ENCODE results near the gene SYT6. TPM values are rescaled to one million over a fixed set of nuclear protein-coding genes. Genes with fewer than 3 reads are reported as not detected.

The SYT6 gene
- total RNA-seq, 4 donors from 2014 or later = 0.29 to 0.55 TPM; not detected in 2

- intact Hi-C loops (cut with DNase I; ENCODE audit: low total_unique reads) = no loop called here
- TF ChIP-seq POLR2A (IDR thresholded peaks at IDR 0.05) (no peak), CTCF (IDR thresholded peaks at IDR 0.05) (no peak)
- H3K4me3 ChIP-seq = no peak overlapping the region
- H3K4me1 ChIP-seq = no peaks in the 10 kb centered on the region
- H3K36me3 ChIP-seq = no peaks in the 10 kb centered on the region
- H3K27me3 ChIP-seq = no peaks in the 10 kb centered on the region
- no peak for DNase-seq
- H3K9me3 ChIP-seq = no peaks in the 10 kb centered on the region
- no peak overlapping the region for H3K27ac ChIP-seq
These were observed 59.0 kb downstream of the SYT6 start for GRCh38 chr1:114094675-114095074.

- TF ChIP-seq POLR2A (IDR thresholded peaks at IDR 0.05) (no peak), CTCF (IDR thresholded peaks at IDR 0.05) (no peak)
- no peak overlapping the region for H3K27ac ChIP-seq
- no peak overlapping the region for H3K4me3 ChIP-seq
- intact Hi-C loops (cut with DNase I; ENCODE audit: low total_unique reads) = no loop called here
- H3K4me1 ChIP-seq = no peaks in the 10 kb centered on the region
- H3K27me3 ChIP-seq = no peaks in the 10 kb centered on the region
- DNase-seq = no peak
- H3K9me3 ChIP-seq = no peaks in the 10 kb centered on the region
- no peaks in the 10 kb centered on the region for H3K36me3 ChIP-seq
These were observed 59.4 kb downstream of the SYT6 start for GRCh38 chr1:114094363-114094634.

- no peak for TF ChIP-seq POLR2A (IDR thresholded peaks at IDR 0.05)
- TF ChIP-seq CTCF (IDR thresholded peaks at IDR 0.05) = no peak
- Histone ChIP-seq H3K4me3 (no peak overlapping the region), H3K4me1 (no peaks in the 10 kb centered on the region), H3K27me3 (no peaks in the 10 kb centered on the region), H3K27ac (no peak overlapping the region), H3K36me3 (no peaks in the 10 kb centered on the region), H3K9me3 (no peaks in the 10 kb centered on the region)
- no peak for DNase-seq
- intact Hi-C loops (cut with DNase I; ENCODE audit: low total_unique reads) = no loop called here
These were observed 59.9 kb downstream of the SYT6 start for GRCh38 chr1:114093624-114094362.

DNA sequence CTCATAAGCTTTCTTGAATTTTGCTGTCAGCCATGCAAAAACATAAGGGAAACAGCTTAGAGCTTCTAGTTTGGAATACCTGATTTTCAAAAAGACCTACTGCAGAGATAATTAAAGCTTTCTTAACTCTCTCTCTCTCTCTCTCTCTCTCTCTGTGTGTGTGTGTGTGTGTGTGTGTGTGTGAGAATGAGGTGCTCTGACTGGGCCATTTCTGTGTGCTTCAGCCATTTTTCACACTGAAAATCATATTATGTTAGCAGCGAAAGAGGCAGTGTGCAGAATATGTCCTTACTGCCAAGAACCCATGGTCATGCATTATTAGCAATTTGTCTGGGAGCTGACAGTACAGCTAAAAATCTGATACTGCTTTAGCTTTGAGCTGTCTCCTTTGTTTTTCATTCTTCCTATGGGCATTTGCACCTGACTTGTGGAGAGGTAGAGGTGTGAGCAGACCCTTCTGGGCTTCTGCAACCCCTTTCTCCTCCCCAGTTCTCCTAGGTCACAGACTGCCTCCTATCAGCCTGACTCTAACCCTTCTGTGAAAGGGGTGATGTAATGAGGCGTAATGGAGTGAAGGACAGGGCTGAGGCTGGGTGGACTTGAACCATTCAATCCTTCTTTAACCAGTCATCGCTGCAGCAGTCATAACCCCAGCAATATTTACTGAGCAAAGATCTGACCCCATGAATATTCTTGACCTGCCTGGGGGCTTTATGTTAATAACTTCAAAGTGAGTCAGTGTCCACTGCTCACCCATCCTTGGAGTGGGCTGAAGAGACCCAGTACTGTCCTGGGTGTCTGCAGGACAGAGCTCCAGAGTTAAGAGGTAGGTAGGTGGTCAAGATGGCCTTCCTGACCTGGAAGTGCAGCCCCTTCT is 61.2 kb downstream of the SYT6 start:
- H3K27ac ChIP-seq = no peak overlapping the region
- TF ChIP-seq CTCF (IDR thresholded peaks at IDR 0.05) (no peak), POLR2A (IDR thresholded peaks at IDR 0.05) (no peak)
- no peak for DNase-seq
- H3K36me3 ChIP-seq = no peaks in the 10 kb centered on the region
- H3K9me3 ChIP-seq = no peaks in the 10 kb centered on the region
- H3K27me3 ChIP-seq = no peaks in the 10 kb centered on the region
- no peak overlapping the region for H3K4me3 ChIP-seq
- no peaks in the 10 kb centered on the region for H3K4me1 ChIP-seq
- intact Hi-C loops (cut with DNase I; ENCODE audit: low total_unique reads) = no loop called here

DNA sequence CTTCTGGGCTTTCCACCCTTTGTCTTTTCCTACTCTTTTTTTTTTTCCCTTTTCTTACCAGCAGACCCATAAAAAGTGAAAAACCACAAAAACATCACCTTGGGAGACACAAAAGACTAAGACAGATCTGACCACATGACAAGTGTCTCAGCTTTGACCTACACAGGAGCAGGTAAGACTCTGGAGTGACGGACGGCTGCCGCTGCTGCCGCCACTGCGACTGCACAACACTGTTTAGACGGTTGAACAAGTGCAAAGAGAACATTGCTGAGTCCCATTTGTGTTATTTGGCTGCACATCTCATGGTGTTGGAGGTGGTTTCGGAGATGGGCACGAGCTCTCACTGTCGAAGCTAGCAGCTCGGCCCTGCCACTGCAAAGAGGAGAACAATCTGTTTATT is 62.0 kb downstream of the SYT6 start:
- Histone ChIP-seq H3K9me3 (no peaks in the 10 kb centered on the region), H3K27me3 (no peaks in the 10 kb centered on the region), H3K27ac (no peak overlapping the region), H3K4me3 (no peak overlapping the region), H3K36me3 (no peaks in the 10 kb centered on the region), H3K4me1 (no peaks in the 10 kb centered on the region)
- intact Hi-C loops (cut with DNase I; ENCODE audit: low total_unique reads) = no loop called here
- no peak for DNase-seq
- TF ChIP-seq CTCF (IDR thresholded peaks at IDR 0.05) (no peak), POLR2A (IDR thresholded peaks at IDR 0.05) (no peak)

All from uterus (tissue), 4 donors.